Mesothelial cell of epicardium (in vitro differentiated cells): ENCODE measurements around the gene NRL. TPM values are rescaled to one million over a fixed set of nuclear protein-coding genes. Genes with fewer than 3 reads are reported as not detected.

Experiments
- DNase-seq, 2 experiments: peaks; one replicate each; pipeline ENCODE4 v3.0.0; 2021; ENCODE audit warnings: low spot score in 2 of 2; ENCODE audit not compliant: unreplicated experiment in 2 of 2
- H3K27ac Mint-ChIP-seq: 2 replicates; pipeline ENCODE4 v1.8.0; 2021; ENCODE audit warnings: mixed read lengths
- H3K27me3 Mint-ChIP-seq: 2 replicates; pipeline ENCODE4 v1.8.0; 2021; ENCODE audit warnings: low read depth, mixed read lengths
- H3K36me3 Mint-ChIP-seq: 2 replicates; pipeline ENCODE4 v1.8.0; 2021; ENCODE audit warnings: mixed read lengths
- H3K4me1 Mint-ChIP-seq: 2 replicates; pipeline ENCODE4 v1.8.0; 2021; ENCODE audit warnings: mixed read lengths
- H3K4me3 Mint-ChIP-seq: 2 replicates; pipeline ENCODE4 v1.8.0; 2021; ENCODE audit warnings: mild to moderate bottlenecking, moderate library complexity, mixed read lengths
- H3K9me3 Mint-ChIP-seq: 2 replicates; pipeline ENCODE4 v1.8.0; 2021; ENCODE audit warnings: mixed read lengths
- CTCF ChIP-seq: fragments of 200-600 bp; sonication (generic); IDR thresholded peaks from one replicate; pipeline ENCODE4 v1.5.0; 2021; ENCODE audit warnings: antibody characterized with exemption; ENCODE audit not compliant: unreplicated experiment
- total RNA-seq: library from RNA; stranded (reverse); gene quantifications from 3 replicates; pipeline ENCODE4 v1.2.1, GENCODE V29; 2021

The NRL gene
- total RNA-seq, 1 donor from 2014 or later: 2.0 TPM

- H3K27ac Mint-ChIP-seq: no peak overlapping the region
Observed at GRCh38 chr14:24067133-24068082, 47.3 kb downstream of the NRL start.

GRCh38 chr14:24066496-24067132, 48.1 kb downstream of the NRL start:
- no peaks in the 10 kb centered on the region for H3K4me1 Mint-ChIP-seq
- no peak overlapping the region for H3K27ac Mint-ChIP-seq
- TF ChIP-seq CTCF: no peak
- peaks cover 35% of the 10 kb centered on the region for H3K27me3 Mint-ChIP-seq
- no peak overlapping the region for H3K4me3 Mint-ChIP-seq
- no peak for DNase-seq
- H3K9me3 Mint-ChIP-seq: no peaks in the 10 kb centered on the region
- H3K36me3 Mint-ChIP-seq: no peaks in the 10 kb centered on the region

More at GRCh38 chr14:24067133-24068082, 47.3 kb downstream of the NRL start:
- Mint-ChIP-seq H3K36me3 (no peaks in the 10 kb centered on the region), H3K4me1 (no peaks in the 10 kb centered on the region), H3K27me3 (peaks cover 36% of the 10 kb centered on the region), H3K4me3 (no peak overlapping the region), H3K9me3 (no peaks in the 10 kb centered on the region)
- no peak for DNase-seq
- no peak for TF ChIP-seq CTCF

GRCh38 chr14:24065408-24065807, 49.3 kb downstream of the NRL start:
- H3K27me3 Mint-ChIP-seq: peaks cover 27% of the 10 kb centered on the region
- no peak overlapping the region for H3K4me3 Mint-ChIP-seq
- no peaks in the 10 kb centered on the region for H3K36me3 Mint-ChIP-seq
- H3K9me3 Mint-ChIP-seq: no peaks in the 10 kb centered on the region
- H3K4me1 Mint-ChIP-seq: no peaks in the 10 kb centered on the region
- DNase-seq: no peak
- H3K27ac Mint-ChIP-seq: no peak overlapping the region
- no peak for TF ChIP-seq CTCF

GRCh38 chr14:24064856-24065255, 49.9 kb downstream of the NRL start:
- TF ChIP-seq CTCF: no peak
- Mint-ChIP-seq H3K4me3 (no peak overlapping the region), H3K4me1 (no peaks in the 10 kb centered on the region), H3K9me3 (no peaks in the 10 kb centered on the region), H3K27ac (no peak overlapping the region), H3K36me3 (no peaks in the 10 kb centered on the region), H3K27me3 (peaks cover 22% of the 10 kb centered on the region)
- no peak for DNase-seq

- no peaks in the 10 kb centered on the region for H3K9me3 Mint-ChIP-seq
- peaks cover 17% of the 10 kb centered on the region for H3K27me3 Mint-ChIP-seq
- H3K4me1 Mint-ChIP-seq: no peaks in the 10 kb centered on the region
- TF ChIP-seq CTCF: no peak
- no peak overlapping the region for H3K4me3 Mint-ChIP-seq
- H3K36me3 Mint-ChIP-seq: no peaks in the 10 kb centered on the region
- H3K27ac Mint-ChIP-seq: no peak overlapping the region
- no peak for DNase-seq
Observed at GRCh38 chr14:24064091-24064795, 50.5 kb downstream of the NRL start.
